ENCODE results near the gene PCGF1. TPM values are rescaled to one million over a fixed set of nuclear protein-coding genes. Genes with fewer than 3 reads are reported as not detected.

Gene PCGF1
- polyA plus RNA-seq, 1 experiment: 30.6 TPM

- Histone ChIP-seq H3K4me3 (ENCODE audit: low read depth, low read length) (no peak overlapping the region), H3K36me3 (ENCODE audit: control insufficient read depth, insufficient read depth, low read length) (peaks cover 15% of the 10 kb centered on the region), H3K27me3 (ENCODE audit: control insufficient read depth, insufficient read depth, low read length) (no peaks in the 10 kb centered on the region)
- CTCF ChIA-PET: interaction anchor here (0.6 to 3.1 kb wide), 14 partner anchors 8 to 1285 kb away, joined by 3 to 12 read pairs (median 4); partner anchors contain the start of genes CCDC142 and TTC31
- DNase-seq (ENCODE audit: low read depth): no peak
- TF ChIP-seq CTCF (IDR thresholded peaks at IDR 0.05; ENCODE audit: insufficient read depth, low read depth, low read length): no peak
- POLR2A ChIA-PET: no interaction called here
Measured at GRCh38 chr2:74531666-74532065, 24.2 kb upstream of the PCGF1 start.

GRCh38 chr2:74530239-74531187, 23.0 kb upstream of the PCGF1 start:
- Histone ChIP-seq H3K36me3 (ENCODE audit: control insufficient read depth, insufficient read depth, low read length) (peaks cover 24% of the 10 kb centered on the region), H3K27me3 (ENCODE audit: control insufficient read depth, insufficient read depth, low read length) (no peaks in the 10 kb centered on the region), H3K4me3 (ENCODE audit: low read depth, low read length) (peak overlapping the region; percentile 52)
- POLR2A ChIA-PET: interaction anchor here (1.0 kb wide), 1 partner anchor 27 kb away, joined by 4 read pairs; no protein-coding TSS in a partner anchor
- TF ChIP-seq CTCF (IDR thresholded peaks at IDR 0.05; ENCODE audit: insufficient read depth, low read depth, low read length): no peak
- CTCF ChIA-PET: interaction anchor here (0.7 to 3.1 kb wide), 9 partner anchors 9 to 138 kb away, joined by 3 to 8 read pairs (median 3); partner anchors contain the start of genes CCDC142 and TTC31
- no peak for DNase-seq (ENCODE audit: low read depth)

DNA sequence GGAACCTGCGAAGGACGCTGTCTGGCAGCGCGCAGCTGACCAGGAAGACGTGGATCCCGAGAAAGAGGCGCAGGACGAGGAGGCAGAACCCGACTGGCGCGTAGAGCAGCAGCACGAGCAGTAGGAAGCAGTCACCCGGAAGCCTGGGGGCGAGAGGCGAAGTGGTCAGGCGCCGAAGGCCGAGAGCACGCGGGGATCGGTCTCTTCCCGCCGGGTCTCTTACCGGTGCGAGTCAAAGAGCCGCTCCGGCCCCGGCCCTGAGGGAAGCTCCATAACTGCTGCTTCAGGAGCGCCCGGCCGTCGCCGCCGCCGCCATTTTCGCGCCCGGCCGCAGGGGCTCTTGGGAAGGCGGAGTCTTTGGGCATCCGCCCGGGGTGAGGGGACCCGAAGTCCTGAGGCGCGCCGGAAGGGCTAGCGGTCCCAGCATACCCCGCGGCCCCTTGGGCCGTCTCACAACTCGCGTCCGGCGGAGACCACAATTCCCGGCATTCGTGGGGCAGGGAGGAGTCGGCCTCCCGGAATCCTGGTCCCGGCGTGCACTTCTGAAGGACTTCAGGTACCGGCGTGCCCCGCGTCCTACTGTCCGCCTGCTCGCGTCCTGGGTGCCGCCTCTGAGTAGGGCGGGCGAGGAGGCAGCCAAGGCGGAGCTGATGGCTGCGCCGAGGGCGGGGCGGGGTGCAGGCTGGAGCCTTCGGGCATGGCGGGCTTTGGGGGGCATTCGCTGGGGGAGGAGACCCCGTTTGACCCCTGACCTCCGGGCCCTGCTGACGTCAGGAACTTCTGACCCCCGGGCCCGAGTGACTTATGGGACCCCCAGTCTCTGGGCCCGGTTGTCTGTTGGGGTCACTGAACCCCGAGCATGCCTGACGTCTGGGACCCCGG, 22.1 kb upstream of the PCGF1 start, which contains the start of the genes AUP1 and HTRA2:
Gene AUP1, minus strand, starts transcription at position 350 of the 882 bp plus-strand sequence. Its CDS starts 77 bp downstream, at position 273.
Gene HTRA2, plus strand, starts transcription at position 577 of the 882 bp plus-strand sequence. Its CDS starts 74 bp downstream, at position 651.
- peaks cover 24% of the 10 kb centered on the region for H3K36me3 ChIP-seq (ENCODE audit: control insufficient read depth, insufficient read depth, low read length)
- no peaks in the 10 kb centered on the region for H3K27me3 ChIP-seq (ENCODE audit: control insufficient read depth, insufficient read depth, low read length)
- ChIA-PET POLR2A (interaction anchor here (0.5 to 1.0 kb wide), 5 partner anchors 26 to 73 kb away, joined by 3 to 4 read pairs (median 4); no protein-coding TSS in a partner anchor), CTCF (interaction anchor here (1.0 to 3.1 kb wide), 5 partner anchors 21 to 60 kb away, joined by 3 to 8 read pairs (median 4); no protein-coding TSS in a partner anchor)
- peak; percentile 97 for DNase-seq (ENCODE audit: low read depth)
- peak within 1 kb of the TSS; percentile 87 for H3K4me3 ChIP-seq (ENCODE audit: low read depth, low read length)
- TF ChIP-seq CTCF (IDR thresholded peaks at IDR 0.05; ENCODE audit: insufficient read depth, low read depth, low read length): no peak

GRCh38 chr2:74528600-74529356, 21.3 kb upstream of the PCGF1 start:
- DNase-seq (ENCODE audit: low read depth): no peak
- peak overlapping the region; percentile 87 for H3K4me3 ChIP-seq (ENCODE audit: low read depth, low read length)
- ChIA-PET POLR2A (no interaction called here), CTCF (interaction anchor here (0.7 to 3.1 kb wide), 6 partner anchors 20 to 61 kb away, joined by 3 to 8 read pairs (median 4); no protein-coding TSS in a partner anchor)
- peaks cover 20% of the 10 kb centered on the region for H3K36me3 ChIP-seq (ENCODE audit: control insufficient read depth, insufficient read depth, low read length)
- TF ChIP-seq CTCF (IDR thresholded peaks at IDR 0.05; ENCODE audit: insufficient read depth, low read depth, low read length): peak; percentile 14; the same call in 1 of the 2 replicates
- no peaks in the 10 kb centered on the region for H3K27me3 ChIP-seq (ENCODE audit: control insufficient read depth, insufficient read depth, low read length)

All from BJ (cell line).